Left colon (tissue), 2 donors: ENCODE results near the gene RALB. TPM values are rescaled to one million over a fixed set of nuclear protein-coding genes. Genes with fewer than 3 reads are reported as not detected.
"Not testable (repeated sequence)": the region's sequence is repeated elsewhere in the genome, so short reads cannot be mapped to it uniquely, and the experiment has no call there.

Experiments
- ATAC-seq: fragments of 200-7000 bp; cut with Tn5 transposase; one replicate; pipeline ENCODE4 v1.9.1; 2020; ENCODE audit warnings: mild to moderate bottlenecking, moderate library complexity
- DNase-seq, 2 donors: peaks; one replicate each; pipeline ENCODE4 v3.0.0-alpha.2; 2020
- intact Hi-C, 2 donors: fragments of 100-400 bp; cut with DNase I in 1 of 2; cut with micrococcal nuclease in 1 of 2; formaldehyde crosslinking; loops; one replicate each; pipeline versions ENCODE4 v1.11.2 to v1.14.0; 2022; cut with DNase I, micrococcal nuclease
- total RNA-seq, 2 donors: library from RNA; stranded (reverse); fragmentation: NEBNext Ultra II Directional; extraction: Animal tissue kit (Norgen Biotek cat#: 25700); gene quantifications; one replicate each; pipeline ENCODE4 v1.2.1, GENCODE V29; 2021
- donor health status: DM: no; HTN: no; CAD: no.
- donor health status: DM: yes; HTN: yes; CAD: no.

The RALB gene
- total RNA-seq, 2 donors from 2014 or later: 81.9 to 92.1 TPM

DNA sequence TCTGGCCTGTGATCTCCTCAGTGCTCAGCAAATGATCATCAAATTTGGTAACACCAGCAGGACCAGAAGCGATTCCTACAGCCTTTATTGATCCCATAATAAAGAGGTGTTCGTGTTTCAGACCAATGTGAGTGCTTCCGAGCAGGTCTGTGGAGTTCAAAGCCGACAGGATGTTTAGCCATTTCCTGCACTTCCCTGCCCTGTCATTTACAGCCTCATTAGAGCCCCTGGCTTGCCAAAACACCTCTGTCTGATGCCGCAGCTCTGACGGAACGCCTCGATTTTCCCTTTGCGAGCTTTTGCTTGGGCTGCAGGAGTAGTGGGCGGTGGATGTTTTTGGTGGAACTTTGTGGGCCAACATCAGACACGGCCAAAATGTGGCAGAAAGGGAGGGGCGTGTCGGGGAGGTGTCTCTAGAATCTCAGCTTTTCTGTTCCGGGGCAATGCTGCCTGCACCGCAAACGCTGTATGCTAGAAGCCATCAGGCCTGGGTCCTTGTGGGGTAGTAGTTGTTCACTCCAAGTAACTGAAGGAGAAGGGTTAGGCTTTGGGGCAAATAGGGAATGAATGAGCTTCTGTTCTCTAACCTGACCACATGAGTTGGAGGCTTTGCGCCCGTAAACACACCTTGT is 67.2 kb downstream of the RALB start:
- intact Hi-C loops: no loop called here
- ATAC-seq (no peak), DNase-seq (no peak)

DNA sequence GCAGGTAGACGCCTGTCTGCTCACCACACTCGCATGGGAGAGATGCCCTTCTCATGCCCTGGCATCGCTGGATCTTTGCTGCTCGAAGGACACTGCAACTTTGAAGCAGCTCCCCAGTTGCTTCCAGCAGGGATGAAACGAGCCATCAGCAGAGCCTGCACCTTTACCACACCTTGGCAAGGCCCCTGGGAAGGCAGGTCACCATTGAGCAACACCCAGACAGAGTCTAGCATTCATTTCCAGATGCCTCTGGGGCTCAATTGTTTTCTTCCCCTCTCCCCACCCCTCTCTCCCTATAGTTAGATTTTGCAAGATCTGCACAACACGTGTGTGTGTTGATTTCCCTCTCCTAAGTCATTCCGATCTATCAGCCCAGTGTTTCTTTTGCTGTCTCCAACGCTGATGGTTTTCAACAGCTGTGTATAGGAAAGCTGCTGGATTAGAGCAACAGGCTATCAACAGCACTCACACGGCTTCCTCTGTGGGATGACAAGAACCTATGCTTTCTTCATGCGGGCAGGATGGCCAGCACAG is 67.7 kb downstream of the RALB start:
- ATAC-seq (no peak), DNase-seq (no peak)
- intact Hi-C loops: no loop called here

DNA sequence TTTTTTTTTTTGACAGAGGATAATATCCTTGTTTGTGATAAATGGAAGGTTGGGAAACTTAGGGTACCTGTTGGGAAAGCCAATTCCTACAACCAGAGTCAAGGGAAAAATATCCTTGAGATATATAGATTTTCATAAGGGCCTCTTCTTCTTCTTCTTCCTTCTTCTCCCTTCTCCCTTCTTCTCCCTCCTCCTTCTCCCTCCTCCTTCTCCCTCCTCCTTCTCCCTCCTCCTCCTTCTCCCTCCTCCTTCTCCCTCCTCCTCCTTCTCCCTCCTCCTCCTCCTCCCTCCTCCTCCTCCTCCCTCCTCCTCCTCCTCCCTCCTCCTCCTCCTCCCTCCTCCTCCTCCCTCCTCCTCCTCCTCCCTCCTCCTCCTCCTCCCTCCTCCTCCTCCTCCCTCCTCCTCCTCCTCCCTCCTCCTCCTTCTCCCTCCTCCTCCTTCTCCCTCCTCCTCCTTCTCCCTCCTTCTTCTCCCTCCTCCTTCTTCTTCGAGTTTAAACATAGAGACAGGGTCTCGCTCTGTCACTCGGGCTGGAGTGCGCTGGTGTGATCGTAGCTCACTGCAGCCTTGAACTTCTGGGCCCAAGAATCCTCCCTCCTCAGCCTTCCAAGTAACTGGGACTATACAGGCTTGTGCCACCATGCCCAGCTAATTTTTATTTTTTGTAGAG is 68.4 kb downstream of the RALB start:
- ATAC-seq, DNase-seq, intact Hi-C loops: not testable (repeated sequence)

DNA sequence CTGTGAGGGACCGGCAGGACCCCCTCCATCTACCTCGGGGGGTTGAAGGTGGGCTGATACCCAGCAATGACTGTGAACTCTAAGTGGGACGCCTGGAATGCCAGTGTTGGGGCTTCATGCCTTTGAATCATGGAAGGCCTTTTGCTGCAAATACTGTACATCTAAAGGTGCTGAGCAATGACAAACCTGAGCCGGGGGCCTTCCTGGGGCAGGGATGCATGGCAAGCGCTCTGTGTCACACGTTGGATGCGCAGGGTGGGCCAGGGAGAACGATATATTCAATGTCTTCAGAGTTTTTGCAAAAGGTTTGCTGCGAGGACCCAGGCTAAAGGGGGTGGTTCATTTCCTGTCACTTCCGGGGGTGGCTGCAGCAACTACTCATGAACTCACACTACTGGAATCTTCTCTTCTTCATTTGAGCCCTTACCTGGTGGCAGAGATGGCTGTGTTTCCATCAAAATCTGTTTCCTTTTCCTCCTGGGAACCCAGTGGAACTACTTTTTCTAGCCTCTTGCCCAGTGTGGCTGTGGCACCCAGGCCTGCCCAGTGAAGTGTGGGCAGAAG is 69.2 kb downstream of the RALB start:
- intact Hi-C loops: no loop called here
- ATAC-seq (no peak), DNase-seq (no peak)

DNA sequence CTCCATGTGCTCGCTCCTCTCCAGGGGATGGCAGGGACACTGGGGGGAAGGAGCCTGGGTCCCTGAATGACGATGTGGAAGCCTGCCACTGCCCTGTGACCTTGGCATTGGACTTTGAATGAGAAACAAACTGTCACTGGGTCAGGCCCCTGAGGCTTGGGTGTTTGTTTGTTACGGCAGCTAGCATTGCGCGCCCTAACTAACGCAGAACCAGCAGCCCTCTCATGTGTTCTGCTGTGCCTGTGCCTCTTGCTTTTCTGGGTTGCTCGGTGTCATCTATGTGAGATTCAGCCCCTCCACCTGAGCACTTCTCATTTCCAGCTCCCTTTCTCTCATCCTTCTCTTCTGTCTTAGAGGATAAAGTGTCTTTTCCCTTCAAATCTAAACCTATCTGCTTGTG is 69.7 kb downstream of the RALB start:
- intact Hi-C loops: no loop called here
- no peak for ATAC-seq
- DNase-seq: no peak

DNA sequence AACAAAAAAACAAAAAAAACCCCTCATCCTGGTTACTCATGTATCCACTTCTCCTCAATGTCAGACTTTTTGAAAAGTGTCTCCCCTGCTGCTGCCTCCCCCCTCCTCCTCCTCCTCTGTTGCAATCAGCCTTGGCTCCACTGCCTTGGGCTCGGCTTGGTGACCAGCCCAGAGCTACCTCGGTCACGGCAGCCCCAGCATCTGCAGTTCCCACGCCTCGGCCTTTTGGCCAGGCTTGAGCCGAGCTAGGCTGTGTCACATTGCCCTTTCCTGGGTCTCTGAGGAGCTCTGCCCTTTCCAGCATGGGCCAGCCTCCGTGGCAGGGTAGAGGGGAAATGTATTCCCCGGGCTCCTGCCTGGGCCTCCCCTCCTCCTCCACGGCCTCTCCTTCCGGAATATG is 70.6 kb downstream of the RALB start:
- ATAC-seq: no peak
- intact Hi-C loops: no loop called here
- no peak for DNase-seq

DNA sequence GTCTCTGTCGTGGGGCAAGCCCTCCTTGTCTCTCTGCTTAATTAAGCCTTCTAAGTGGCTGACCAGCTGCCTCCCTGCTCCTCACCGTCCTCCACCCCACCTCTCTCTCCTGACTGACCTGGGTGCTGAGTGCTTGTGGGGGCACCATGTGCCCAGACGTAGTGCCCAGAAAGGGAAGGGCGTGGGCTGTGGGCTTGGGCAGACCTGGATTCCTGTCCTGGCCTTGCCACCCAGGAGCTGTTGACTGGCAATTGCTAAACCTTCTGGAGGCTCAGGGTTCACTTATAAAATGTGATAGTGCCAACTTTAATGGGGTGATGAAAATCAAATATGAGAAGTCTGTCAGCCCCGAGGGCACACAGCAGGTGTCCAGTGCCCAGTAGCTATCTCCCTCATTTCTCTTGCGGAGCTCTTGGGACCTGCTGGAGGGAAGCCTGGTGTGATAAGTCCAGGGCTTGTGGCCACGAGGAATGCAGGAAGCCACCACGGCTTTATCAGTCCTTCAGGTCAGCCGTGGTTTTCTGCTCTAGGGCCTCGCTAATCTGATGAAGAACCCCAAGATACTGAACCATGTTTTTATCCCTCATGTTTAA is 71.3 kb downstream of the RALB start:
- ATAC-seq: no peak
- intact Hi-C loops: no loop called here
- DNase-seq: no peak

DNA sequence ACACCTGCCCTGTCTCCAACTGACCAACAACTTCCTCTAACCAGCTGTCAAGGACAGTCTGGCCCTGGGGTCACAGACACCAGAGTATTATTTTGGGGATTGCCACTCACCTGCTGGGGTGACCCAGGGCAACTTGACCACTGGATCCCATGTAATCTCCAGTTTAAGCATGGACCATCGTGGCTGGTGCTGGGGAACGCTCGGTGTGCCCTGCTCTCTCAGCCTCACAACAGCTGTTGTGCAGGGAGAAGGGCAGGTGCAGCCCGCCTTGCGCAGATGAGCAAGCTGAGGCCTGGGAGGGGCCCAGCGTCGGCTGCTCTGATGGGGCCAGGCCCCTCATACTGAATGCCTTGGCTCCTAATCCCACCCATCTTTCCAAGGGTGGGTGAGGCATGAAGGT is 72.3 kb downstream of the RALB start:
- no peak for DNase-seq
- ATAC-seq: no peak
- intact Hi-C loops: no loop called here

DNA sequence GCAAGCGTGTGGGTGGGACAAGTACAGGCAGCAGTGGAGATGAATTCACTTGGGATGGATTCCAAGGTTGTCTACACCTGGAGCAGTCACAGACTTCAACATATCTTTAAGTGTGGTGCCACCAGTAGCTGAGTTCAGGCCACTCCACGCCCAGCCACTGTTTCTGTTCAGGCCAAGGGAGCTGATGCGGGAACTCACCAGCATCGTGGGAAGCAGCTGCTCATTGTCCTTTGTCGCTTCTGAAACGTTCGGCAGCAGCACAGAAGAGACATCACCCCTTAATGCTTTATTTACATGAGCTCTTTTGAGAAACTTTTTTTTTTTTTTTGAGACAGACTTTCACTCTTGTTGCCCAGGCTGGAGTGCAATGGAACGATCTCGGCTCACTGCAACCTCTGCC is 73.4 kb downstream of the RALB start:
- DNase-seq (no peak), ATAC-seq (no peak)
- intact Hi-C loops: no loop called here

DNA sequence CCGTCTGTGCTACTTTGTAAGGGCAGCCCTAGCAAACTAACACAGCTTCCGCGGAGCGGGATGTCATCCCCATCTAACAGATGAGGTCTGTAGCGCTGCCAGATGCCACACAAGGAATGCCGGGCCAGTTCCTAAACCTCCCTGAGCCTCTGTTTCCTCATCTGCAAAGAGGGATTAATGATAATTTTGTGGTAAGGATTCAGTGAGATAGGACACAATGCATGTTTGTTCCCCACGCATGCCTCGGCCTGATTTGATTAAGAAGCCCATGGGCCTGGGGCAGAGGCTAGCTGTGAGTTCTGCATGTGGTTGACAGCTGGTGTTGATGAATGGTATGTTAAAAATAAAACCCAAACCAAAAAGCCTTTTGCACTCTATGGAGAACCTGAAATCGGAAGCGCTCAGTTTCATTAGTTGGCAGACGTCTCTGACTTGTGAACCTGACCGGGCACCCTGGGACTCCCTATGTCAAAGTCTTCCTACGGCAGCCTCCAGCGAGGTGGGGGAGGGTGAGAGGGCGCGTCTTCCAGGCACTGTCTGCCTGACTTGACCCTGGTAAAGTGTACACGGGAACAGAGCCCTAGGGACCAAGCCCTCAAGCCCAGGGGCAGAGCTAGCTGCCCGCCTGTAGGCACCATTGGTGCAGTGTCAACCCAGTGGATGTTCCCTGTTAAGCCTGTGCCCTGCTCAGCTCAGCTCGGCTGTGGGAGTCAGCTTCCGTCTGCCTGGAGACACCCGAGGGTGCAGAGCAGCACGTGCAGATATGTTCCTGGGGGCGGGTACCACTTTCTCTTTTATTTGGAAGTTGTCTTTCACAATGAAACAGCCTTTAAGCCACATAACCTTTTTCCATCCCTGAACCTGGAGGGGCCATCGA is 78.5 kb downstream of the RALB start:
- intact Hi-C loops: loop anchor here in 1 of 2 donors (10.0 kb wide), 1 partner anchor 744 kb away; no protein-coding TSS in a partner anchor
- no peak for DNase-seq
- no peak for ATAC-seq

DNA sequence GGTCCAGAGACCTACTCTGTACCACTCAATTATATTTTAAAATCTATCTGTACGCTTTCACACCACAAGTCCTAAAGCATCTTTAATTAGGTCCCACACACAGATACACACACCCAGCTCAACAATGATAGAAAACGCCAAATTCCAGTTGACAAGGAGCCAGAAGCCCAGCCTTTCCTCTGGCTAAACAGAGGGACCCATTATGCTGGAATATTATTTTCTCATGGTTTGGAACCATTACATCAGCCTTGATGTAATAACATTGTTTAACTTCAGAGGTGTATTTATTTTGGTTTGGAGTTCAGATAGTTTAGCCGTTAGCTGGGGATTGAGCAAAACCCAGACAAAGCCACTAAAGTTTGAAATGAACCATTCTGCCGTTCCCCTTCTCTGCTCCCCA is 79.3 kb downstream of the RALB start:
- DNase-seq: no peak
- no peak for ATAC-seq
- intact Hi-C loops: loop anchor here in 1 of 2 donors (10.0 kb wide), 1 partner anchor 743 kb away; no protein-coding TSS in a partner anchor

DNA sequence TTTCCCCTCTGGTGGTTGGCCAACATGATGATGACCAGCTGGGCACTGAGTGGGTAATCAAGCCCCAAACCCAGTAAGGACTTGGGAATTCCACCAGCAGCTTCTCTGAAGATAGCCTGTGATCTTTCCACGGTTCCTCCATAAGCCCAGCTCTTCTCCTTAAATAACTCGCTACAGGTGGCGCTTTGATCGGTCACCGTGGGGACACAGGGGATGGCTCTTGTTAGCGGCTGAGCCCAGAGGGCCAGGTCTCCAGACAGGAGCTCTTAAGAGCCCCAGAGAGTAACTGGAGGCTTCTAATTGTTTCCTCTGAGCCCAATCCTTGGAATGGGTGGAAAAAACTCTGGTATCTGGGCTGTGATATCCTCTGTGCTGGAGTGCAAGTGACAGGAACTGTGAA is 79.7 kb downstream of the RALB start:
- ATAC-seq (no peak), DNase-seq (no peak)
- intact Hi-C loops: loop anchor here in 1 of 2 donors (10.0 kb wide), 1 partner anchor 742 kb away; no protein-coding TSS in a partner anchor

DNA sequence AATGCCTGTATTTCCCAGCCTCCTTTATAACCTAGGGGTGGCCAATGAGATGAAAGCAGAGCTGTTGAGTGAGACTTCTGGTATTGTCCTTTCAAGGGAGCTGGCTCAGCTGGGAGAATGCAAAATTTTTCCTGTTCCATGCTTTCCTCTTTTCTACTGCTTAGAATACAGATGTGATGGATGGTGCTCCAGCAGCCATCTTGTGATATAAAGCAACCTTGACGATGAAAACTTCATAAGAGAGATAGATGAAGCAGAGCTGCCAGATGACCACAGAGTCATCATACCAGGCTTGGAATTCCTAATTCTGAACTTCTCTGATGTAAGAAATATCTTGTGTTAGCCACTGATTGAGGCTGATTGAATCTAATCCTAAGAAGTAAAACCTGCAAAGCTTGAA is 81.4 kb downstream of the RALB start:
- intact Hi-C loops: loop anchor here in 1 of 2 donors (10.0 kb wide), 1 partner anchor 741 kb away; no protein-coding TSS in a partner anchor
- ATAC-seq (no peak), DNase-seq (no peak)

DNA sequence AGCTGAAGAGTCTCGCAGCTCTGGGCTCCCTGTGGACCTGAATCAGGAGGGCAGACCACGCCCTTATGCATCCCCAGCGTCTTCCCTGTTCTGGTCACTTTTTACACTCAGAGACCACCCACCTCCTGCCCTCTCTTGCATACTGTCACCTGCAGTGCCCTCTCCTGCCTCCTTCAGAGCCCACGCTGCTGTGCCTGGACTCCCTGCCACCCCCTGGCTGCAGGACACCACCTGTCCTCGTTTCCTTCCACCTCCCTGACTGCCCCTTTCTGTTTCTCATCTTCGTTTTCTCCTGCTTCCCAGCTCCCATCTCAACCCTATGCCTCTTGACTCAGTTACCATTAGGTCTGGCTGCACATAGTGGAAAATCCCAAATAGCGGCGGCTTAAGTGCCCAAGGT is 84.1 kb downstream of the RALB start:
- no peak for ATAC-seq
- intact Hi-C loops: loop anchor here in 1 of 2 donors (10.0 kb wide), 1 partner anchor 738 kb away; no protein-coding TSS in a partner anchor

DNA sequence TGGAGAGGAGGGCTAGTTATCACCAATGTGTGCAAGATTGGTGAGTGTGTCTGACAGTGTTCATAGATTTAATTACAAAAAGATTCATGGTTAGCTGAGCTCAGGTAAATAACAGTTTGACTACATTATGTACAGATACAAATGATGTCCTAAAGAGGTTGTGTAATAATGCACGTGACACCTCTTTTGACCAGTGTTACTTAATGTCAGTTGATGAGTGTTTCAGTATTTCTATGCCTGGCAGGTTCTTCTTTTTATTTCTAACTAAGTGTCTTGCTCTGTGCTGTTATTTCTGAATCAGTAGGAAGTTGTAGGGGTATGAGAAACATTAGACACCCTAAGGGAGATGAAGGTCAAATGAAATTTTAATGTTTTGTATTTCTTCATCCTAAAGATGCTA is 85.4 kb downstream of the RALB start:
- no peak for ATAC-seq
- intact Hi-C loops: loop anchor here in 1 of 2 donors (10.0 kb wide), 1 partner anchor 737 kb away; no protein-coding TSS in a partner anchor

More for the DNA sequence above, 84.1 kb downstream of the RALB start:
- DNase-seq: no peak

DNA sequence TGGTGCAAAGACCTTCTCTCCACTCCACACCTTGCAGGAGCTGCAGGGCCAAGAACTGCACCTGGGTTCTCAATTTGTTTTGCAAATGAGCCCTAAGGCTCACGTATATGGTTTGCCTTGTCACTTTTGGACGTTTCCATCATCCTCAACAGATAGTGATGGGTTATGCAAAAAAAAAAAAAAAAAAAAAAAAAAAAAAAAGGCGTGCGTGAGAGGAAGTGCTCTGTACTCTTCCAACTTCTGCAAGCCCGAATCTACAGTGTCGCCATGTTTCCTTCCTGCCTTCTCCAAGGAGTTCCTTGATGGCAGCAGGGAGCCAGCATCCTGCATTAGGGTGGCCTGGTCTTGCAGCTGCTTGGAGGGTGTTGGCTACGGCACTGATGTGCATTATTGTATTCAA is 89.3 kb downstream of the RALB start:
- ATAC-seq (no peak), DNase-seq (no peak)
- intact Hi-C loops: loop anchor here (2.0 to 5.0 kb wide), 2 partner anchors 335 to 339 kb away; no protein-coding TSS in a partner anchor

More for the DNA sequence above, 85.4 kb downstream of the RALB start:
- no peak for DNase-seq

DNA sequence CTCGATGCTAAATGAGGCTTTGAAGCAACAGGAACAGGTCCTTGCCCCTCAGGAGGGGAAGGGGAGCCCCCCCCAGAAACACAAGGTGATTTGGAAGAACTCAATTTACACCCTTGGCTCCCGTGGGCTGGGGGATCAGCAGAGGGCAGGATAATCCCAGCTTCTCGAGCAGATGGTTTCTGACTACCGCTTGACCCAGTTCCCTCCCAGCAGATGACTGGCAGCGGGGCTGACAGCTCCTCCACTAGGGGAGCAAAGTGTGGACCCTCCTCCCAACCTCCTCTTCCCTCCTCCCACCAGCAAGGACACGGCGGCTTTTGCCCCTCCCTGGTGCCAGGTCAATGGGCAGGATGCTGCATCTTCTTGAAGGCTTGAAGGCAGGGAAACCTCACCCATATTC is 89.8 kb downstream of the RALB start:
- intact Hi-C loops: loop anchor here (2.0 to 5.0 kb wide), 2 partner anchors 335 to 338 kb away; no protein-coding TSS in a partner anchor
- no peak for ATAC-seq
- no peak for DNase-seq

DNA sequence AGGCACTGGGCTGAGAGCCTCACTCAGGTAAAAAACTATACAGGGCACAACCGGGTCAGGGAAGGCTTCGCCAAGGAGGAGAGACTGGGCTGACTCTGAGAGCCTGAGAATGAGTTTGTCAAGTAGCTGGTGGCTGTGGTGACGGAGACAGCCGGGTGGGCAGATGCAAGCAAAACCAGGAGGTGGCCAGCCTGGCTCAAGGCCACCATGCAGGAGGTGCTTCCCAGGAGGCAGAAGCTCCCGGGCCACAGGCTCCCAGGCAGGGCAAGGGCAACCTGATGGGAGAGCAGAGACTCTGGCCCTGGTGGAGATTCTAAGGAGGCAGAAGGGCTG is 90.4 kb downstream of the RALB start:
- no peak for ATAC-seq

More for the DNA sequence above, 90.4 kb downstream of the RALB start:
- intact Hi-C loops: loop anchor here (2.0 to 5.0 kb wide), 2 partner anchors 334 to 338 kb away; no protein-coding TSS in a partner anchor
- no peak for DNase-seq
